Activated naive CD8-positive, alpha-beta T cell treated with anti-CD3 and anti-CD28 coated beads, Interleukin-2, amount 50 U/mL, for 16 hours (primary cell): ENCODE measurements around the gene NOTUM.
A peak's percentile ranks its signal among the peaks of the same experiment; 100 is the strongest.

Source experiments
- DNase-seq: peaks from one replicate; pipeline ENCODE4 v3.0.0-alpha.2; 2020; ENCODE audit warnings: low read depth, low spot score

The NOTUM gene

GRCh38 chr17:81977211-81977808, 16.3 kb upstream of the NOTUM start, which contains the start of gene ASPSCR1:
Gene ASPSCR1 (plus strand): TSS chr17:81977629. CDS start chr17:81977647, 18 bp downstream.
- DNase-seq, result peak; percentile 78

- no peak for DNase-seq
These were observed 15.6 kb upstream of the NOTUM start for GRCh38 chr17:81976332-81977210.

- no peak for DNase-seq
These were observed 12.4 kb upstream of the NOTUM start for GRCh38 chr17:81973432-81973831.

- no peak for DNase-seq
These were observed 8.1 kb upstream of the NOTUM start for GRCh38 chr17:81968850-81969812.

GRCh38 chr17:81968396-81968745, 7.4 kb upstream of the NOTUM start:
- DNase-seq, result no peak

GRCh38 chr17:81967533-81968395, 6.8 kb upstream of the NOTUM start:
- peak; percentile 84 for DNase-seq

GRCh38 chr17:81967244-81967532, 6.2 kb upstream of the NOTUM start:
- no peak for DNase-seq

GRCh38 chr17:81966343-81967243, 5.6 kb upstream of the NOTUM start:
- DNase-seq, result no peak

- DNase-seq, result no peak
These were observed 3.3 kb upstream of the NOTUM start for GRCh38 chr17:81964081-81964849.

GRCh38 chr17:81962499-81963441, 1.8 kb upstream of the NOTUM start:
- DNase-seq, result no peak

GRCh38 chr17:81961521-81962498, 823 bp upstream of the NOTUM start:
- no peak for DNase-seq

- DNase-seq, result no peak
These were observed 643 bp downstream of the NOTUM start for GRCh38 chr17:81960130-81960958.

GRCh38 chr17:81959362-81960129, 1.4 kb downstream of the NOTUM start:
- DNase-seq, result peak; percentile 62

GRCh38 chr17:81958633-81959342, 2.2 kb downstream of the NOTUM start:
- no peak for DNase-seq
